Mammary epithelial cell (primary cell): ENCODE data around the gene ANKRD11.

Source experiments
- EZH2 ChIP-seq: IDR thresholded peaks from 2 replicates; pipeline ENCODE4 v1.6.1; 2012; ENCODE audit warnings: low read length, inconsistent platforms, borderline replicate concordance
- TF ChIP-seq, protein P1 (sequence below), 2 donors: IDR thresholded peaks in 1 of 2; conservative IDR thresholded peaks in 1 of 2; 2 replicates each; pipeline ENCODE4 v1.5.1; 2011 to 2012; ENCODE audit warnings: inconsistent platforms in 2 of 2, low read length in 2 of 2, mild to moderate bottlenecking in 2 of 2, control low read depth in 1 of 2, low read depth in 1 of 2; ENCODE audit not compliant: insufficient read depth in 1 of 2; ENCODE audit errors: extremely low read depth in 1 of 2

DNA sequence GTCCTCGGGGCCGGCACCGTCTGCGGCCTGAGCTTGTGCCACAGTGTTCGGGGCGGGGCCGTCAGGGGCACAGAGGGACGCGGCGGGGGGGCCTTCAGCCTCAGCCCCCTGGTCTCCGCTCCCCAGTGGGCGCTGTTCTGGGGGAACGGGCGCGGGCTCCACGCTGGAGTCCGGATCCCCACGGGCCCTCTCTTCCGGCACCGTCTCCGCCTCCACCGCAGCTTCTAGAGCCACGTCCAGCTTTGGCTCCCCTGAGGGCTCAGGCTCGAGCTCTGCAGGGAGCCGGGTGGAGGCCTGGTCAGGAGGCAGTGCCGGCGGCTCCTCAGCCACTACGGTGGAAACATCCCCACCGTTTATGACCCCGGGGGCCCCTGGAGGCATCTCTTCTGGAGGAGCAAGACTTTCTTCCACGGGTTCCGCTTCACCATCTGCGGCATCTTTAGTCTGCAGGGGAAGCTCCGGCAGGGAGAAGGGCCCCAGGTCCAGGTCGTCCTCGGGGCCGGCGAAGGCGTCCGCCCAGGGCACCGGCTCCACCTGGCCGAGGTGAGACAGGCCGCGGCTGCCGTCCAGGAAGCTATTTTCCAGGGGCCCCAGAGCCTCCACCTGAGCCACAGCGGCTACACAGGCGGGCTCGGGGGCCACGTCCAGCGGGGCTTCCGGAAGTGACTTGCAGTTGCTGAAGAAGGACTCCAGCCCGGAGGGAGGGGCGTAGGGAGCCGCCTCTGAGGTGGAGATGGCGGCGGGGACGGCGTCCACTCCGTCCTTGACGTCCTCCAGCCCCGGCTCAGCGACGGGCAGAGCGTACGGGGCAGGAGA is 210.5 kb downstream of the ANKRD11 start:
- TF ChIP-seq, protein P1, sequence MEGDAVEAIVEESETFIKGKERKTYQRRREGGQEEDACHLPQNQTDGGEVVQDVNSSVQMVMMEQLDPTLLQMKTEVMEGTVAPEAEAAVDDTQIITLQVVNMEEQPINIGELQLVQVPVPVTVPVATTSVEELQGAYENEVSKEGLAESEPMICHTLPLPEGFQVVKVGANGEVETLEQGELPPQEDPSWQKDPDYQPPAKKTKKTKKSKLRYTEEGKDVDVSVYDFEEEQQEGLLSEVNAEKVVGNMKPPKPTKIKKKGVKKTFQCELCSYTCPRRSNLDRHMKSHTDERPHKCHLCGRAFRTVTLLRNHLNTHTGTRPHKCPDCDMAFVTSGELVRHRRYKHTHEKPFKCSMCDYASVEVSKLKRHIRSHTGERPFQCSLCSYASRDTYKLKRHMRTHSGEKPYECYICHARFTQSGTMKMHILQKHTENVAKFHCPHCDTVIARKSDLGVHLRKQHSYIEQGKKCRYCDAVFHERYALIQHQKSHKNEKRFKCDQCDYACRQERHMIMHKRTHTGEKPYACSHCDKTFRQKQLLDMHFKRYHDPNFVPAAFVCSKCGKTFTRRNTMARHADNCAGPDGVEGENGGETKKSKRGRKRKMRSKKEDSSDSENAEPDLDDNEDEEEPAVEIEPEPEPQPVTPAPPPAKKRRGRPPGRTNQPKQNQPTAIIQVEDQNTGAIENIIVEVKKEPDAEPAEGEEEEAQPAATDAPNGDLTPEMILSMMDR (conservative IDR thresholded peaks at IDR 0.05 in 1 of 2, IDR thresholded peaks at IDR 0.05 in 1 of 2; ENCODE audit: extremely low read depth in 1 of 2, insufficient read depth in 1 of 2, low read depth in 1 of 2, low read length in 2 of 2): no peak
- no peak for TF ChIP-seq EZH2
